HG03095 (cell line): ENCODE measurements around the gene SOS1.
"Not testable (repeated sequence)": the region's sequence is repeated elsewhere in the genome, so short reads cannot be mapped to it uniquely, and the experiment has no call there.

Source experiments
- ATAC-seq: cut with Tn5 transposase; IDR thresholded peaks from one replicate; pipeline ENCODE4 v1.9.1; 2021; ENCODE audit warnings: moderate library complexity; ENCODE audit not compliant: unreplicated experiment

The SOS1 gene

DNA sequence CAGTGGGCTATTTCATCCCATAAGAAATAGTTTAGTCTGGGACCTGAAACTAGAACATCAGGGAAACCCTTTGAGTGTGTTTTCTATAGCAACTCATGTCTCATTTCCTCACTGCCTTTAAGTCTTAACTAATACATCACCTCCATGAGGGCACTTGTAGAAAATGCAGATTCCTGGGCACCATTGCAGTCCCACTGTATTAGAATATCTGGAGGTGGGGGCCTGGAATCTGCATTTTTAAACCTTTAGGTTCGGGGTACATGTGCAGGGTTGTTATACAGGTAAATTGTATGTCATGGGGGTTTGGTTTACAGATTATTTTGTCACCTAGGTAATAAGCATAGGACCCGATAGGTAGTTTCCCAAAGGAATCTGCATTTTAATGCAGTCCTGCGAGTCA, 143.8 kb downstream of the SOS1 start:
- no peak for ATAC-seq

DNA sequence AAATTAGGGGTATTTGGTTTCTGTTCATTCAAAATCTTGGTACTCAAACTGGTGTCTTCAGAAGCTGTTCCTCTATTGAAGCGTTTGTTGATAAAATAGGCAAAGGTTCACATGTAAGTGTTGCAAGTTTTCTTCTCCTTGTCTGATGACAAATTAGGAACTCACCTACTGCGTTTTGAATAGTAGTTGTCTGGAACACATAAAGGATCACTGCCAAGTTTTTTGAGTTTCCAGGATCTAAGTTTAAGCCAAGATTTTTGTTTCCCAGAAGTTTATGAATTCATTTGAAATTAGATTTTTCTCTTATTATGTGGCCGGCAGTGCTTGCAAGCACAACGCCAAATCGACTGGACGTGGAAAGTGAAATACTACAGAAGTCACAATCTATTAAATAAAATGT, 145.8 kb downstream of the SOS1 start:
- ATAC-seq, result no peak

- ATAC-seq, result no peak
Measured at GRCh38 chr2:38973266-38973665, 147.6 kb downstream of the SOS1 start.

DNA sequence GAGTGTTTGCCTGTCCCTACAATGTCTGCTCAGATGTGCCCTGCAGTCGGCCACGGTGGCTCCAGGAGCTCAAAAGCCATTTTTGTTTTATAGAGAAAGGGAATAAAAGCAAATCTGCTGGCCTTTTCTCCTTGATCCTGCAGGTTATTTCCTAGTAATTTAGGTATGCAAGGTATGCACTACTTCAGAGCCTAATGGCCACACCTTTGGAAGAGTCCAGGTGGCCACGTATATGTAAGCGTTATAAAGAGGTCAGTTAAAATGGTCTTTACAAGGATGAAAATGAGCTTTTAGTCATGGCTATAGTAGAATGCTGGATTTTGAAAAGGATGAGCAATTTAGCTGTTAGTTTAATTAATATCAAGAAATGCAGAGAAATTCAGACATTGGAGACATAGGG, 149.5 kb downstream of the SOS1 start:
- no peak for ATAC-seq

GRCh38 chr2:38968021-38968420, 152.8 kb downstream of the SOS1 start:
- no peak for ATAC-seq

GRCh38 chr2:38966678-38967077, 154.2 kb downstream of the SOS1 start:
- no peak for ATAC-seq

DNA sequence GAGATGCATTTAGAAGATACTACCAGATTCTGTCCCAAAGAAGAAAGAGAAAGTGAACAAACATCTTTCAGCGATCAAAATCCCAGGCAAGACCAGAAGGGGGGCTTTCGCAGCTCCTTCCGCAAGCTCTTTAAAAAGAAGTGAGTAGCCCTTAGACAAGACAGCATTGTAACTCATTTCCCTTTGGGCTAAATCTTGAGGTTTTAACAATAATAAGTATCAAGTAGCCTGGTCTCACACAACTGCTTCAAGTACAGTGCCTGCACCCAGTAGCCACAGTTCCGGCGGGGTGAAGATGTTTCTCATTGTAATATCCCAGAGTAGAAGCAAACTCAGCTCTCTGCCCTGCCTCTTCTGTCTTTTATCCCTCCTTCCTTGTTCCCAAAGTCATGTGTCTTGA, 154.8 kb downstream of the SOS1 start:
- no peak for ATAC-seq

DNA sequence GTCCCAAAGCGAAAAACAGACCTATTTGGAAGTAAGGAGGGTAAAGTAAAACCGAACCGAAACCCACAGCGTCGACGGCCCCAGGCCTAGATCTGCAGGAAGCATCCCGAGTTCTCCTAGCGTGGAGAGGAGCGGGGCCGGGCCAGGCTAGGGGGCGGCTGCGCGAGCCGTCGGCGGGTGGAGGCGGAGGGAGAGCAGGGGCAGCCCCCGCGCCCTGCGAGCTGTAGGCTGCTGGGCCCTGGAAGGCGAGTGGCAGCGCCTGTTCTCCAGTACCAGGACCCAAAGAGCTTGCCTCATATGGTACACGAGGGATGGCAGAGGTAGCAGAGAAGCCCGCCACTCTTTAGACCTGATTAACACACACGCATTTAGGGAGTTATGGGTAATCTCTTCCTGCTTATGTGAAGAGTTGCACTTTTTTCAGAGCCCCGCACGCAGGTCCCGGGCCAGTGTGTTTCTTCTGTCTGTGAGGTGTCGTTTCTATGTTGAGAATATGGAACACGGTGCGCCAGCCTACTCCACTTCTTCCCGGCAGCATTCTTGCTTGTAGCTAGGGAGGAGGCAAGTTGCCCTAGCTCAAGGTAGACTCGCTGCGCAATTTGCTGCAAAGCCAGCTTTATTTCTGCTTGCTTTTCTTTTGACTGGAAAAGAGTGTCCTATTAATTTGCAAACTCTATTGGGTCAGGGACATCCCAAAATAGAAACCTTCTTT, 160.1 kb downstream of the SOS1 start:
- no peak for ATAC-seq

GRCh38 chr2:38959938-38960608, 160.8 kb downstream of the SOS1 start:
- ATAC-seq, result no peak

GRCh38 chr2:38959466-38959865, 161.4 kb downstream of the SOS1 start:
- no peak for ATAC-seq

- no peak for ATAC-seq
Measured at GRCh38 chr2:38957972-38958371, 162.9 kb downstream of the SOS1 start.

DNA sequence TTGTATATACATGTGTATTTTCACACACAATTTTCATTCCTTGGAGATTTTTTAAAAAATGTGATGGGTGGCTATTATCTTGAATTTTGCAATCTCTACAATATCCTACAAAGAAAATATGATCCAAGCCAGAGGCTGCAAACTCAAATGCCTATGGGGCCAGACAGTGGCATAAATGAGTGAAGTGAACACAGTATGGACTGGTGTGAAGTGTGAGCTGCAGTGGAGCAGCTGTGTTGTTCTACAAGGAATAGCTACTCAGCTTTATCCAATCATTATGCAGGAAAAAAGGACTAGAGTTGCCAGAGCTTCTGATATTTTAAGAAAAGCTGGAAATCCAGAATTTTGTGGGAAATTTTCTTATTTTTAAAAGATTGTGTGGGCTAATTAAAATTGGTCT, 169.1 kb downstream of the SOS1 start:
- no peak for ATAC-seq

DNA sequence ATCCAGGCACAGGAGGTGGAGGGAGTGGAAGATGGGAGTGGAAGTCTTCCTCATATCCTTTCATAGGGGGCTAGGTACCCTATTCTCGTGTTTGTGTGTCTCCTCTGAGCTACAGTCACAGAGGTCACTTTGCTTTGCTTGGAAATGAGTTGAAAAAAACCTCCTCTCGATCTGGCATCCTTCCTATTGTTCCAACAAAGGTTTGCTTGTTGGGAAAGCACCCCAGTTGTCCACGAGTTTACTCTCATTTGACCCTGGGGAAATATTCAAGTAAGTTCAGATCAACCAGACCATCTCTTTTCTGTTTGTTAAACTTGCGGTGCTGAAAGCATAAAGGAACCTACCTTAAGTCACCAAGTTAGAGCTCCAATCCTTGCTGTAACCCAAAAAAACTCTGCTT, 171.9 kb downstream of the SOS1 start:
- ATAC-seq, result no peak

DNA sequence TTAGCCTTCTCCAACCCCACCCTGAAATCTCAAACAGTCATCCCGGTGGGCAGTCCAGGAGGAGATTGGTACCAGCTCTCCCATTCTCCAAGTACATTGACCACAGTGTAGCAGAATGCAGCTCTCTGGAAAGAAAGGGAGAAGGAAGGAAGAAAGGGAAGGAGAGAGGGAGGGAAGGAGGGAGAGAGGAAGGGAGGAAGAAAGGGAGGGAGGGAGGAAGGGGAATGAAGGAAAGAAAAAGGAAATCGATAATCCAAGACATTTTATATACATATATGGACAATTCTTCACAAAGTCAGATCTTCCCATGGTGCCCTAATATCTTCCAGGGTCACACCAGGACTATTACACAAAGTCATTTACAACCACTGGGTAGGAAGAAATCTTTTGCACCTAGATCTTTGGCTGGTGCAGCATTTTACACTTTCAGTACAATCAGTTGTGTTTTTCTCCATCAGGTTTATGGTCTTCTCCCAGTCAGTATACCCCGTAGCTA, 172.4 kb downstream of the SOS1 start:
- no peak for ATAC-seq

DNA sequence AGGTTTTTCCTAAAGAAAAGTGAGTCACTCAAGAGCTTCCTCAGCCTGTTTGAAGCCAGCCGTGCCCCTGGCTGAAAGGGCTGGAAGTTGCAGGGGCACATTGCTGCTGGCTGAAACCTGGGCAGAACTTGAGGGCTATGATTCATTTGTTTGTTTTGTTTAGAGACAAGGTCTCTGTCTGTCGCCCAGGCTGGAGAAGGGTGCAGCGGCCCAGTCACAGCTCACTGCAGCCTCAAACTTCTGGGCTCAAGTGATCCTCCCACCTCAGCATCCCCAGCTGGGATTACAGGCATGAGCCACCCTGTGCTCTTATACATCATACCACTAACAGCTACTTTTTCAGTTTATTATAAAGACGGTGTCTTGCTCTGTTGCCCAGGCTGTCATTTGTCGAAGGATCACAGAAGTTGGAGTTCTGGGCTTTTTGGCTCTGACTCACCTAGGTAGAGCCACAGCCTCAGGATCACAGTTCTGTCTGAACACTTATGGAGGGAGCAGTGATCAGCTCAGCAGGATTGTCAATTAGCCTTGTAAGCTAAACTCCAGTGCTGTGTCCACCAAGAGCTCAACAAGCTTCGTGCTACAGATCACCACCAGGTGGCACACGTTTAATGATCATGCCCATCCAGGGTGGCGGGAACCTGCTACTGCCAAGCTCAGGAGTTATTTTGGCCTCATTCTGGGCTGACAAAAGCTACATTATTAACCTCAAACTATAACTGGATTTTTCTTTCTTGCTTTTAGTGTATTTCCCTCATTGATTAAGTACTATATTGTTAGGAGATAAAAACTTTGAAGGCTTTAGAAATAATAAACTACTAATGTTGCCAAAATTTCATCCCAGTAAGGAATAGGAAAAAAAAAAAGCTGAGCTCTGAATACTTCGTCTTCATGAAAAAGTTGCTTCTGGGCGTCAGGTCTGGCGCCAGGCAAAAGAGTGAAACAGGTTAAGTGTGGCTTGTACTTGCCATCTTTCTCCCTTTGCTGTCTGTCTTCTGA, 173.3 kb downstream of the SOS1 start:
- peak; percentile 65 for ATAC-seq

DNA sequence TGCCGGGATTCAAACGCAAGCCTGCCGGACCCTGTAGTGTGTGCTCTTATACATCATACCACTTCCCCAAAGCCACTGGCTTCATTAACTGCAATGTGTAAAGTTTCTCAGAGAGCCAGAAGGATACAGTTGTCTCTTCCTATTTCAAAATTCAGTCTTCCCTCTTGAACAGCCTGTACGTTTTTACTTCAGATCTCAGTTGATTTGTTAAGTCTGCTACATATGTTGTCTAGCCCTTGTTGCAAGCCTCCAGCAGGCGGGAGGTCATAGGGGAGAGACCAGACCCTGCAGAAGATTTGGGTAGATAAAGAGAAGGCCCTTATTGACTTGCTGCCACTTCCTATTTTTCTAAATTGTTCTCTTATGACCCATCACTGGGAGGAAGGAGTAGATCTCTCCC, 174.9 kb downstream of the SOS1 start:
- ATAC-seq, result no peak

GRCh38 chr2:38945372-38945771, 175.5 kb downstream of the SOS1 start:
- no peak for ATAC-seq

DNA sequence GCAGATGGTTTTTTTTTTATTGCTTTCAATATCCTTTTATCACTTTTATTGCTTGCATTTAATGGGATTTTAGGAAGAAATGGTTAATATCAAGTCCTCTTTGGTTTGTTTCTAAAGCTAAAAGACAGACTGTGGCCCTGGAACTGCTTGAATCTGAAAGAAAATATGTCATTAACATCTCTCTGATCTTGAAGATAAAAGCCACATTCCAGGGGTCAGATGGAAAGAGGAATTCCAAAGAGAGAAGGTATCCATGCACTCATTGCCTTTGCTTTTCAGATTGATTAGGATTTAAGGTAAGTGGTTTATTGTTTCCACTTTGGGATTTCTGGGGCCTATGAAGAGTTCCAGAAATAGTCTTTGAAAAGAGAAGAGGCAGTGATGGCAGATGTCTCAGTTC, 177.1 kb downstream of the SOS1 start:
- no peak for ATAC-seq

DNA sequence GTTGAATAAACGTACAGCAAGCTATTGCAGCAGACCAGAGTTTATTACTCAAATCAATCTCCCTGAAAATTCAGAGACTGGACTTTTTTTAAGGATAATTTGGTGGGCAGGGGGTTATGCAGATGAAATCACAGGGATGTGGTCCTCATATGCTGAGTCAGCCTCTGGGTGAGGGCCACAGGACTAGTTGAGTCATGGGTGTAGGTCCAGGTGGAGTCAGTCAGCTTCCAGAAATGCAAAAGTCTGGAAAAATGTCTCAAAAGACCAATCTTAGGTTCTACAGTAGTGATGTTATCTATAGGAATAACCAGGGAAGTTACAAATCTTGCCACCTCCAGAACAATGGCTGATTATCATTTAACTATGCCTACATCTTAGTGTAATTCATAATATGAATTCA, 180.1 kb downstream of the SOS1 start:
- ATAC-seq, result no peak

GRCh38 chr2:38937548-38937947, 183.3 kb downstream of the SOS1 start:
- ATAC-seq, result no peak

GRCh38 chr2:38936516-38936915, 184.3 kb downstream of the SOS1 start:
- ATAC-seq, result not testable (repeated sequence)
